Measurements from ENCODE around the gene SCGN.

Gene SCGN

GRCh38 chr6:25746968-25747367 is 95.0 kb downstream of the SCGN start:
- no peak for TF ChIP-seq GATA3 (IDR thresholded peaks at IDR 0.05; ENCODE audit: low read depth, low read length)
- TF ChIP-seq GATA2 (IDR thresholded peaks at IDR 0.05; ENCODE audit: low read depth, low read length): no peak

GRCh38 chr6:25747477-25747876 is 95.5 kb downstream of the SCGN start:
- no peak for TF ChIP-seq GATA2 (IDR thresholded peaks at IDR 0.05; ENCODE audit: low read depth, low read length)
- TF ChIP-seq GATA3 (IDR thresholded peaks at IDR 0.05; ENCODE audit: low read depth, low read length): no peak

GRCh38 chr6:25748049-25748448 is 96.0 kb downstream of the SCGN start:
- TF ChIP-seq GATA2 (IDR thresholded peaks at IDR 0.05; ENCODE audit: low read depth, low read length) (no peak), GATA3 (IDR thresholded peaks at IDR 0.05; ENCODE audit: low read depth, low read length) (no peak)

- TF ChIP-seq GATA3 (IDR thresholded peaks at IDR 0.05; ENCODE audit: low read depth, low read length) (no peak), GATA2 (IDR thresholded peaks at IDR 0.05; ENCODE audit: low read depth, low read length) (no peak)
These were observed 97.8 kb downstream of the SCGN start for GRCh38 chr6:25749837-25750236.

- TF ChIP-seq GATA3 (IDR thresholded peaks at IDR 0.05; ENCODE audit: low read depth, low read length) (no peak), GATA2 (IDR thresholded peaks at IDR 0.05; ENCODE audit: low read depth, low read length) (no peak)
These were observed 98.9 kb downstream of the SCGN start for GRCh38 chr6:25750906-25751305.
